Right forelimb (tissue), 1 donor: ENCODE results near the gene TMC5.
"Not testable (repeated sequence)": the region's sequence is repeated elsewhere in the genome, so short reads cannot be mapped to it uniquely, and the experiment has no call there.

Source experiments
- DNase-seq: peaks from one replicate; pipeline ENCODE4 v3.0.0-alpha.2; 2018

Gene TMC5

DNA sequence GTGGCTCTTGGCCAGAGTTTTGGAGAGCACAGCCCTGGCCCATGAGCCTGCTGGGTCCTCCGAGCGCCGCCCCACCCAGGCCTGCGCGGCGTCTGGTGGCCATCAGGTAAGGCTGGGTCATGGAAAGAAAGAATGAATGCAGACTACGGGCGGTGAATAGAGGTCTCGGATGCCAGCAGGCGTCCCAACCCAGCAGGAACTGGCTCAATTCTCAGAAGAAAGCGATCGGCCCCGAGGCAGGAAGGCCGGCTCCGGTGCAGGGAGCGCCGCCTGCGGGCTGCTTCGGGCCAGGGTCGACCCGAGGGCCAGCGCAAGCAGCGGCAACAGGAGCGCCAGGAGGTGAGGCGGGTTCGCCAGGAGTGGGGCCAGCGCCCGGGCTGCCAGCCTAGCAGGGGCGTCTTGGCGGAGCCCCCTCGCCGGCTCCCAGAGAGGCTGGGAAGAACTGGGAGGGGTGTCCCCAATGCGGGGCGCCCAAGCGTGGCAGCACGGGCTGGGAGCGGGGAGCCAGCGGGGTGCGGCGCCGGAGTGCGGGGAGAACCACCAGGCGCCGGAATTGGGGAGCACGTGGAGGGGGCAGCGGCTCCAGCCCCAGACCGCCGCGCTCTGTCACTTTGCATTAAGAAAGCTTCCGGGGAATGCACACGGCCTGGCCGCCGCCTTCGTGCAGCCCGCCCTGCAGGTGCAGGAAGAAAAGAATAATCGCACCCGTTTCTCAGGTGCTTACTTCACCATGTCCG, 7.1 kb upstream of the TMC5 start:
- DNase-seq, result no peak

DNA sequence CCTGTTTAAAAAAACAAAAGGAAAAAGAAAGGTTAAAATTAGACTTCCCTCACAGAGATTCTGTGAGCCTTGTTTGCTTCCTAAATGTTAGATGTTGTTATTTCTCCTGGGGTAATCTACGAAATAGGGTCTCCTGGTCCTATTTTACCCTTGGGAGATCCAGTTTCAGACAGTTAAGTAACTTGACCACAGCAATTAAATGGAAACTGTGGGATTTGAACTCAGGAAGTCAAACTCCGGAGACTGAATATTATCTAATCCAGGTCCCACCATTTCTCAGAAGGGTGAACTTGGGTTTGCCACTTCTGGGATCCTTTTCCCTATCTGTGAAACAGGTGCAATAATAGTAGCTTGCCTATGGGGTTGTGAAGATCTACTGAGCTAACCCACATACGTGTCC, 6.4 kb upstream of the TMC5 start:
- DNase-seq, result no peak

- DNase-seq, result not testable (repeated sequence)
These were observed 5.6 kb upstream of the TMC5 start for GRCh38 chr16:19412055-19412454.

DNA sequence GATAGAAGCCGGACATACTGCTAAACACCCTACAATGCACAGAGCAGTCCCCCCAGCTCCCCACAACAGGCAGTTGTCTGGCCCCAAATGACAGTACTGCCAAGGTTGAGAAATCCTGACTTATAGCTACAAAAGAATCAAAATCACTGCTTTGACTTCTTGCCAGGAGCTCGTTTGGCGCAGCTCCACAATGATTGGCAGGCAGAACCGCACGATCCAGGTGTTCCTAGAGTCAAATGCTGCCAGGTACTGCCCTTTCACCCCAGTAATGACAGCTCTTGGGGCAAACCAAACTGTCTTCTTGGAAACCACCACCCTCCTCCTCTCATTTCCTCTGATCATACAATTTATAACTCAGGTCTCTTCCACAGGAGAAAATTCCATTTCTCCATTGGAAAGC, 2.2 kb upstream of the TMC5 start:
- DNase-seq, result no peak

DNA sequence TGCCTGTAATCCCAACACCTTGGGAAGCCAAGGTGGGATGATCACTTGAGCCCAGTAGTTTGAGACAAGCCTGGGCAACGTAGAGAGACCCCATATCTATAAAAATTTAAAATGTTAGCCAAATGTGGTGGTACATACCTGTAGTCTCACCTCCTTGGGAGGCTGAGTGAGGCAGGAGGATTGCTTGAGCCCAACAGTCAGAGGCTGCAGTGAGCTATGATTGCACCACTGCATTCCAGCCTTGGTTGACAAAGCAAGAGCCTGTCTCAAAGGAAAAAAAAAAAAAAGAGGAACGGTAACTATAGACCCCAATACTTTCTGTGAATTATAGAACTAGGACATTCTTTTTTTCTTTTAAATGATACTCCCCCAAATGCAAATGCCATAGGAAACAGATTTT, 1.8 kb upstream of the TMC5 start:
- DNase-seq, result no peak

- no peak for DNase-seq
These were observed 517 bp downstream of the TMC5 start for GRCh38 chr16:19418200-19418599.

DNA sequence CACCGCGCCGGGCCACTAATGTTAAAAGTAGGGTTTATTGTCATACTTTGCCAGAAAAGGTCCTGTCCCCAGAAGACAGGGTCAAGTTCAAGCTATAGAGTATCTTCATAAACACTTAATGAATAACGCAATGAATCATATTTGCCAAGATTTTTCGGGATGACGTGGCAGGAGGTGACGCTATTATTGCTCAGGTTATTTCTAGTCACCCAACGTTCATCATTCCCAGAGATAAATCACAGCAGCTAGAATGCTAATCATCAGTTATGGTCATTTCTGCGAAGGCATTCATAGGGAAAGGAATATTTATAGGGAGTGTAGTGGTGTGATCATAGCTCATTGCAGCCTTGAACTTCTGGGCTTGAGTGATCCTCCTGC, 2.0 kb downstream of the TMC5 start:
- DNase-seq, result no peak

DNA sequence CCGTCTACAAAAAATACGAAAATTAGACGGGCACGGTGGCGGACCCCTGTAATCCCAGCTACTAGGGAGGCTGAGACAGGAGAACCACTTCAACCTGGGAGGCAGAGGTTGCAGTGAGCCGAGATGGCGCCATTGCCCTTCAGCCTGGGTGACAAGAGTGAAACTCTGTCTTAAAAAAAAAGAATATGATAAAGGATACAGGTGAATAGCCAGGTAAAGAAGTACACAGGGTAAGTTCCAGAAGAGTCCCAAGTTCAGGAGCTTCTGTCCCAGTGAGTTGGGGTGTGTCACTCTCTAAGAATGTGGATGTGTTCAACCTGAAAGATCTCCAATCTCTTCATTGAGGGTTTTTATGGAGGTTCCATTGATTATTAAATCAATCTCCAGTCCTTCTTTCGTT, 6.8 kb downstream of the TMC5 start:
- no peak for DNase-seq

DNA sequence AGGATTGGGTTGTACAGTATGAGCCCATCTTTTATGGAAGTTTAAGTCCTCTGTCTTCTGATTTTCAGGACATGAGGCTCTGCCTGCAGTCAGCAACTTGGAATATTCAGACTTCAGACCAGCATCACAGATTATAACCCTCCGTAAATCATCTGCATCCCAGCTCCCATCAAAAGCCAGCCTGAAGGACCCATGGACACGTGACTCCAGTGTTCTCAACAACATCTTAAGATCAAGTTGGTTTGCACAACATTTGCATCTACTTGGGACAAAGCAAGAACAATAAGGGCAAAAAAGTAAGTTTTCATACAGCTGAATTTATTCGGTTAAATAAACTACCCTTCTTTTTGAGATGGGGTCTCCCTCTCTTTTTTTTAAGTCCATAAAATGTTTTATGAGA, 12.7 kb downstream of the TMC5 start:
- no peak for DNase-seq

- no peak for DNase-seq
These were observed 14.1 kb downstream of the TMC5 start for GRCh38 chr16:19431636-19432340.

GRCh38 chr16:19432429-19432828, 14.7 kb downstream of the TMC5 start:
- DNase-seq, result no peak

DNA sequence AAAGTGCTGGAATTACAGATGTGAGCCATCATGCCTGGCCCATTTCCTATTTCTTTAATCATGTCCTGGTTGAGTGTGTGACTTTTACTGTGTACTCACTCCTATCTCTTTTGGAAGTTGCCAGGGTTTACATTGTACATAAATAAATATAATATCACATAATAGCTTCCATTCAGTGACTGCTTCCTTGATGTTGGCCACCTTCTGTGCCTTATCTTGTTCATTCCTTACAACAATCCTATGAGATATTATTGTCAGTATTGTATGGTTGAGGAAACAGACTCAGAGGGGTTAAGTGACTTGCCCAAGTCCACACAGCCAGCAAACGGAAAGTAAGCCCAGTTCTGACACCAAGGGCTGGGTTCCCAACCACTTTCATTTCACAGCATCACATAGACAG, 16.9 kb downstream of the TMC5 start:
- no peak for DNase-seq

- DNase-seq, result no peak
These were observed 18.9 kb downstream of the TMC5 start for GRCh38 chr16:19436540-19436939.

- no peak for DNase-seq
These were observed 19.6 kb downstream of the TMC5 start for GRCh38 chr16:19437280-19437679.

- DNase-seq, result no peak
These were observed 21.1 kb downstream of the TMC5 start for GRCh38 chr16:19438739-19439138.

DNA sequence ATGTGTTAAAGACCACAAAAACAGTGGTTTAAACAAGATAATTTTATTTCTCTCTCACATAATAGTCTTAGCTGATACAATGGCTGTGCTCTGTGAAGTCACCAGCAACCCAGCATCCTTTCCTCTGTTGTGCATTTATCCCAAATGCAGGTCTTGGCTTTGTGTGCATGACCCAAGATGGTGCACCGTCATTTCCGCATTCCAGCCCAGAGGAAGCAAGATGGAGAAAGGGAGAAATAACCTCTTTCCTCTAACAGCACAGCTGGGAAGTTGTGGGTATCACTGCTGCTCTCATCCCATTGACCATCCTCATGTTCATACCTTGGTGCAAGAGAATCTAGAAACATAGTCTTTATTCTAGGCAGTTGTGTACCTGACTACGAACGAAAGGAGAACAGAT, 21.8 kb downstream of the TMC5 start:
- DNase-seq, result no peak

GRCh38 chr16:19443659-19444058, 26.0 kb downstream of the TMC5 start:
- no peak for DNase-seq

DNA sequence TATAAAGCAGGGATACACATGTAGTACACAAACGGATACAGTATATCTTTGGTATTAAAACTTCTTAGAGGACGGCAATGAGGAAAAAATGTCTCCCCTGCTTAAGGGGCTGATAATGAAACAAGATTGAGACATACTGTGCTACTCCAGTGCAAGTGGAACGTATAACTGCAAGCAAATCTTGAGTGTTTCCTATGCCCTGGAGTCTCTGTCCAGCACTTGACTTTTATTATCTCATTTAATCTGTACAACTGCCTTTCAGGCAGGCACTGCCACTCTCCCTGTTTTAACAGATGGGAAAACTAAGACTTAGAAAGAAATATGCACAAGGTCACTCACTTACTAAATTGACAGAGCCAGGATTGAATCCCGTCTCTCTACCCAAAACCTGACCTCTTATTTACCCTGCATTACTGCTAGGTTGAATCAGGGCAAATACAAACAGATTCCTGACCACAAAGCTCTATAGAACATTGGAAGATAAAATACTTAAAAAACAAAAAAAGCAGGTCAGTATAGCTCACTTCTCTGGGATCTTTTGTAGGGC, 28.7 kb downstream of the TMC5 start:
- no peak for DNase-seq

GRCh38 chr16:19446886-19447285, 29.2 kb downstream of the TMC5 start:
- no peak for DNase-seq

GRCh38 chr16:19450186-19450585, 32.5 kb downstream of the TMC5 start:
- no peak for DNase-seq

GRCh38 chr16:19458722-19459379, 41.2 kb downstream of the TMC5 start:
- no peak for DNase-seq

GRCh38 chr16:19460397-19460796, 42.7 kb downstream of the TMC5 start:
- DNase-seq, result no peak

DNA sequence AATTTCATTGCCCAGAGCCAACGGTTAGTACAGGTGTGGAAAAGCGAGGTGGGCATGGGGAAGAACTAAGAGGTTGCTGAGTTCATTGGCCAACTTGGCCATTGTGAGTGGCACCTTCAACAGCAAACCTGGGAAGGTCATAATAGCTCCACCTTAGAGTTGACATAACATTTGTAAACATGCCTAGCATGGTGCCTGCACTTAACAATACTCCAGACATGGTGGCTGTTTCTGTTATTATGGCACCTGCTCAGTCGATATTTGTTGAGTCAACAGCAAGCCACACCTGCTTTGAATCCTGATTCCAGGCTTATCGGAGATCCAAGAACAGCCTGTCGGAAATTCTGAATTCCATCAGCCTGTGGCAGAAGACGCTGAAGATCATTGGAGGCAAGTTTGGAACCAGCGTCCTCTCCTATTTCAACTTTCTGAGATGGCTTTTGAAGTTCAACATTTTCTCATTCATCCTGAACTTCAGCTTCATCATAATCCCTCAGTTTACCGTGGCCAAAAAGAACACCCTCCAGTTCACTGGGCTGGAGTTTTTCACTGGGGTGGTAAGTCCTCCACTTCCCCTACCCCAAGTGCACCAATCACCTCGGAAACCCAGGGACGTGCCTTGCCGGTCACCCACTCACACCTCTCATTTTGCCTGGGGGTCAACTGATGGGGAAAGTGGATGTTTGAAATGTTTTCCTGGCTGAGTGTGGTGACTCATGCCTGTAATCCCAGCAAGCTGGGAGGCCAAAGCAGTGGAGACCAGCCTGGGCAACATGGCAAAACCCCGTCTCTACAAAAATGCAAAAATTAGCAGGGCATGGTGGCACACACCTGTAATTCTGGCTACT, 46.0 kb downstream of the TMC5 start:
- no peak for DNase-seq
